Liver (tissue), 9 donors: Measurements from ENCODE around the gene DIP2A. TPM values are rescaled to one million over a fixed set of nuclear protein-coding genes. Genes with fewer than 3 reads are reported as not detected.

Experiments used
- DNase-seq: peaks from one replicate; pipeline ENCODE4 v3.0.0-alpha.2; 2017; ENCODE audit warnings: low spot score
- H3K27ac ChIP-seq, 2 donors: one replicate each; pipeline ENCODE4 v1.7.0; 2013; ENCODE audit warnings: inconsistent platforms in 2 of 2, low read length in 2 of 2, control low read depth in 1 of 2, low read depth in 1 of 2, mild to moderate bottlenecking in 1 of 2
- H3K27me3 ChIP-seq, 4 donors: one replicate each; pipeline versions ENCODE4 v1.6.1 to v1.7.0; 2013; ENCODE audit warnings: low read length in 3 of 4, inconsistent platforms in 1 of 4, mild to moderate bottlenecking in 1 of 4, moderate library complexity in 1 of 4; ENCODE audit not compliant: control insufficient read depth in 4 of 4, insufficient read depth in 4 of 4
- H3K36me3 ChIP-seq, 4 donors: one replicate each; pipeline versions ENCODE4 v1.6.1 to v1.7.0; 2013; ENCODE audit warnings: low read length in 3 of 4, mild to moderate bottlenecking in 3 of 4, low read depth in 1 of 4, moderate library complexity in 1 of 4; ENCODE audit not compliant: control insufficient read depth in 4 of 4, insufficient read depth in 3 of 4
- H3K4me1 ChIP-seq, 4 donors: one replicate each; pipeline versions ENCODE4 v1.6.1 to v1.7.0; 2013; ENCODE audit warnings: low read length in 3 of 4, mild to moderate bottlenecking in 3 of 4, moderate library complexity in 1 of 4; ENCODE audit not compliant: control insufficient read depth in 4 of 4, insufficient read depth in 4 of 4
- H3K4me3 ChIP-seq, 3 donors: one replicate each; pipeline versions ENCODE4 v1.6.1 to v1.7.0; 2013; ENCODE audit warnings: low read length in 3 of 3, control low read depth in 1 of 3, low read depth in 1 of 3, mild to moderate bottlenecking in 1 of 3
- H3K9ac ChIP-seq, 2 donors: one replicate each; pipeline ENCODE4 v1.7.0; 2013; ENCODE audit warnings: low read length in 2 of 2, mild to moderate bottlenecking in 2 of 2, moderate library complexity in 2 of 2, control low read depth in 1 of 2, low read depth in 1 of 2
- H3K9me3 ChIP-seq, 4 donors: one replicate each; pipeline versions ENCODE4 v1.6.1 to v1.7.0; 2013; ENCODE audit warnings: low read length in 3 of 4; ENCODE audit not compliant: control insufficient read depth in 4 of 4
- EGR1 ChIP-seq, 2 donors: IDR thresholded peaks; 2 replicates each; pipeline ENCODE4 v1.6.1; 2016 to 2018; ENCODE audit warnings: antibody characterized with exemption in 2 of 2, low read depth in 2 of 2
- FOXA1 ChIP-seq: IDR thresholded peaks from 2 replicates; pipeline ENCODE4 v1.6.1; 2016; ENCODE audit warnings: antibody characterized with exemption
- FOXA2 ChIP-seq: IDR thresholded peaks from 2 replicates; pipeline ENCODE4 v1.6.1; 2016; ENCODE audit warnings: antibody characterized with exemption
- GABPA ChIP-seq, 2 donors: IDR thresholded peaks in 1 of 2; conservative IDR thresholded peaks in 1 of 2; 2 replicates each; pipeline ENCODE4 v1.6.1; 2016; ENCODE audit warnings: antibody characterized with exemption in 2 of 2, mild to moderate bottlenecking in 1 of 2, moderate library complexity in 1 of 2
- HNF4A ChIP-seq, 2 donors: conservative IDR thresholded peaks; 2 replicates each; pipeline ENCODE4 v1.6.1; 2016; ENCODE audit warnings: antibody characterized with exemption in 2 of 2, mild to moderate bottlenecking in 2 of 2
- HNF4G ChIP-seq: IDR thresholded peaks from 2 replicates; pipeline ENCODE4 v1.6.1; 2016; ENCODE audit warnings: antibody characterized with exemption
- JUND ChIP-seq, 2 donors: IDR thresholded peaks; 2 replicates each; pipeline ENCODE4 v1.6.1; 2016; ENCODE audit warnings: antibody characterized with exemption in 2 of 2
- NR2F2 ChIP-seq: IDR thresholded peaks from 2 replicates; pipeline ENCODE4 v1.6.1; 2016; ENCODE audit warnings: antibody characterized with exemption
- RAD21 ChIP-seq, 2 donors: IDR thresholded peaks; 2 replicates each; pipeline ENCODE4 v1.6.1; 2016; ENCODE audit warnings: antibody characterized with exemption in 2 of 2, mild to moderate bottlenecking in 2 of 2
- RXRA ChIP-seq, 2 donors: IDR thresholded peaks; 2 replicates each; pipeline ENCODE4 v1.6.1; 2017 to 2018; ENCODE audit warnings: antibody characterized with exemption in 2 of 2, mild to moderate bottlenecking in 1 of 2
- SP1 ChIP-seq: IDR thresholded peaks from 2 replicates; pipeline ENCODE4 v1.6.1; 2018; ENCODE audit warnings: antibody characterized with exemption, mild to moderate bottlenecking
- TAF1 ChIP-seq: conservative IDR thresholded peaks from 2 replicates; pipeline ENCODE4 v1.6.1; 2016; ENCODE audit warnings: antibody characterized with exemption, mild to moderate bottlenecking
- YY1 ChIP-seq: IDR thresholded peaks from 2 replicates; pipeline ENCODE4 v1.6.1; 2016; ENCODE audit warnings: antibody characterized with exemption, mild to moderate bottlenecking
- WGBS: extraction: QIAGEN DNeasy Blood & Tissue Kit; methylation state at CpG from one replicate; pipeline ENCODE4 v1.1.7; 2013; 5-methylcytosine and 5-hydroxymethylcytosine counted together
- polyA plus RNA-seq, 2 donors: library from polyadenylated mRNA; stranded (reverse) in 1 of 2; unstranded in 1 of 2; fragments of 200-250 nt in 1 of 2; fragments of >200 nt in 1 of 2; fragmentation: Nextera tagmentation in 1 of 2; extraction: Ambion mirVana in 1 of 2; gene quantifications; one replicate each; pipeline versions ENCODE4 v1.2.1 to v1.2.3, GENCODE V29; 2013 to 2015
- total RNA-seq, 2 donors: library from RNA; depleted of rRNA; stranded (reverse); fragments of >200 nt; gene quantifications; one replicate each; pipeline ENCODE4 v1.2.3, GENCODE V29; 2014
- TF ChIP-seq, protein P1 (sequence below): fragments of 150-350 bp; IDR thresholded peaks from 2 replicates; pipeline ENCODE4 v1.5.1; 2017; ENCODE audit warnings: improper control_type of control experiment, low read depth, low read length; ENCODE audit not compliant: missing input control
- TF ChIP-seq, protein P2 (sequence below): IDR thresholded peaks from 2 replicates; pipeline ENCODE4 v1.6.1; 2016; ENCODE audit warnings: antibody characterized with exemption
- TF ChIP-seq, protein P3 (sequence below): IDR thresholded peaks from 2 replicates; pipeline ENCODE4 v1.6.1; 2016; ENCODE audit warnings: antibody characterized with exemption
- TF ChIP-seq, protein P4 (sequence below): IDR thresholded peaks from 2 replicates; pipeline ENCODE4 v1.6.1; 2016; ENCODE audit warnings: antibody characterized with exemption, mild to moderate bottlenecking
- TF ChIP-seq, protein P5 (sequence below): IDR thresholded peaks from 2 replicates; pipeline ENCODE4 v1.6.1; 2016; ENCODE audit warnings: antibody characterized with exemption
- donor health status: healthy.
- donor health status: healthy.
- donor health status: healthy.
- donor health status: healthy.
- donor health status: healthy.

Gene DIP2A
- total and polyA plus RNA-seq, 4 donors = 3.8 to 21.7 (median 7.5) TPM

DNA sequence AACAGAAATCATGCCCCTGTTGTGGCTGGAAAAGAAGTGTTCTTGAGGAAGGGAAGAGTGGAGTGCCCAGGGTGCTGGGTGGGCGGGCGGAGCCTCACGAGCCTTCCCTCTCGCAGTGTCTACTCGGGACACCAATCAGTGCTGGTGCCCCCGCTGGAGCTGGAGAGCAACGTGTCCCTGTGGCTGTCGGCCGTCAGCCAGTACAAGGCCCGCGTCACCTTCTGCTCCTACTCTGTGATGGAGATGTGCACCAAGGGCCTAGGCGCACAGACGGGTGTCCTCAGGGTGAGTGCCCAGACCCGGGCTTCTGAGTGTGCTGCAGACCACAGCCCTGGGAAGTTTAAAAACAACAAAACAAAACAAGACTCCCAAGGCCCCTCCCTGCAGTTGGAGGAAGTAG, 98.8 kb downstream of the DIP2A start:
- H3K4me1 ChIP-seq = no peaks in the 10 kb centered on the region
- H3K27me3 ChIP-seq = no peaks in the 10 kb centered on the region
- no peak overlapping the region for H3K4me3 ChIP-seq
- WGBS = 97% methylated on average over 14 of the region's 14 CpGs
- no peak overlapping the region for H3K27ac ChIP-seq
- TF ChIP-seq HNF4A (conservative IDR thresholded peaks at IDR 0.05) (no peak), HNF4G (no peak), EGR1 (IDR thresholded peaks at IDR 0.05; ENCODE audit: low read depth in 2 of 2) (no peak), TAF1 (no peak), SP1 (no peak), NR2F2 (no peak), GABPA (IDR thresholded peaks at IDR 0.05 in 1 of 2, conservative IDR thresholded peaks at IDR 0.05 in 1 of 2) (no peak), YY1 (no peak), RAD21 (IDR thresholded peaks at IDR 0.05) (no peak), RXRA (IDR thresholded peaks at IDR 0.05) (no peak), FOXA2 (no peak), FOXA1 (no peak), JUND (IDR thresholded peaks at IDR 0.05) (no peak)
- TF ChIP-seq, protein P1, sequence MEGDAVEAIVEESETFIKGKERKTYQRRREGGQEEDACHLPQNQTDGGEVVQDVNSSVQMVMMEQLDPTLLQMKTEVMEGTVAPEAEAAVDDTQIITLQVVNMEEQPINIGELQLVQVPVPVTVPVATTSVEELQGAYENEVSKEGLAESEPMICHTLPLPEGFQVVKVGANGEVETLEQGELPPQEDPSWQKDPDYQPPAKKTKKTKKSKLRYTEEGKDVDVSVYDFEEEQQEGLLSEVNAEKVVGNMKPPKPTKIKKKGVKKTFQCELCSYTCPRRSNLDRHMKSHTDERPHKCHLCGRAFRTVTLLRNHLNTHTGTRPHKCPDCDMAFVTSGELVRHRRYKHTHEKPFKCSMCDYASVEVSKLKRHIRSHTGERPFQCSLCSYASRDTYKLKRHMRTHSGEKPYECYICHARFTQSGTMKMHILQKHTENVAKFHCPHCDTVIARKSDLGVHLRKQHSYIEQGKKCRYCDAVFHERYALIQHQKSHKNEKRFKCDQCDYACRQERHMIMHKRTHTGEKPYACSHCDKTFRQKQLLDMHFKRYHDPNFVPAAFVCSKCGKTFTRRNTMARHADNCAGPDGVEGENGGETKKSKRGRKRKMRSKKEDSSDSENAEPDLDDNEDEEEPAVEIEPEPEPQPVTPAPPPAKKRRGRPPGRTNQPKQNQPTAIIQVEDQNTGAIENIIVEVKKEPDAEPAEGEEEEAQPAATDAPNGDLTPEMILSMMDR = no peak
- TF ChIP-seq, protein P2, sequence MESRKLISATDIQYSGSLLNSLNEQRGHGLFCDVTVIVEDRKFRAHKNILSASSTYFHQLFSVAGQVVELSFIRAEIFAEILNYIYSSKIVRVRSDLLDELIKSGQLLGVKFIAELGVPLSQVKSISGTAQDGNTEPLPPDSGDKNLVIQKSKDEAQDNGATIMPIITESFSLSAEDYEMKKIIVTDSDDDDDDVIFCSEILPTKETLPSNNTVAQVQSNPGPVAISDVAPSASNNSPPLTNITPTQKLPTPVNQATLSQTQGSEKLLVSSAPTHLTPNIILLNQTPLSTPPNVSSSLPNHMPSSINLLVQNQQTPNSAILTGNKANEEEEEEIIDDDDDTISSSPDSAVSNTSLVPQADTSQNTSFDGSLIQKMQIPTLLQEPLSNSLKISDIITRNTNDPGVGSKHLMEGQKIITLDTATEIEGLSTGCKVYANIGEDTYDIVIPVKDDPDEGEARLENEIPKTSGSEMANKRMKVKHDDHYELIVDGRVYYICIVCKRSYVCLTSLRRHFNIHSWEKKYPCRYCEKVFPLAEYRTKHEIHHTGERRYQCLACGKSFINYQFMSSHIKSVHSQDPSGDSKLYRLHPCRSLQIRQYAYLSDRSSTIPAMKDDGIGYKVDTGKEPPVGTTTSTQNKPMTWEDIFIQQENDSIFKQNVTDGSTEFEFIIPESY = no peak
- TF ChIP-seq, protein P3, sequence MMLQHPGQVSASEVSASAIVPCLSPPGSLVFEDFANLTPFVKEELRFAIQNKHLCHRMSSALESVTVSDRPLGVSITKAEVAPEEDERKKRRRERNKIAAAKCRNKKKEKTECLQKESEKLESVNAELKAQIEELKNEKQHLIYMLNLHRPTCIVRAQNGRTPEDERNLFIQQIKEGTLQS = no peak
- TF ChIP-seq, protein P4, sequence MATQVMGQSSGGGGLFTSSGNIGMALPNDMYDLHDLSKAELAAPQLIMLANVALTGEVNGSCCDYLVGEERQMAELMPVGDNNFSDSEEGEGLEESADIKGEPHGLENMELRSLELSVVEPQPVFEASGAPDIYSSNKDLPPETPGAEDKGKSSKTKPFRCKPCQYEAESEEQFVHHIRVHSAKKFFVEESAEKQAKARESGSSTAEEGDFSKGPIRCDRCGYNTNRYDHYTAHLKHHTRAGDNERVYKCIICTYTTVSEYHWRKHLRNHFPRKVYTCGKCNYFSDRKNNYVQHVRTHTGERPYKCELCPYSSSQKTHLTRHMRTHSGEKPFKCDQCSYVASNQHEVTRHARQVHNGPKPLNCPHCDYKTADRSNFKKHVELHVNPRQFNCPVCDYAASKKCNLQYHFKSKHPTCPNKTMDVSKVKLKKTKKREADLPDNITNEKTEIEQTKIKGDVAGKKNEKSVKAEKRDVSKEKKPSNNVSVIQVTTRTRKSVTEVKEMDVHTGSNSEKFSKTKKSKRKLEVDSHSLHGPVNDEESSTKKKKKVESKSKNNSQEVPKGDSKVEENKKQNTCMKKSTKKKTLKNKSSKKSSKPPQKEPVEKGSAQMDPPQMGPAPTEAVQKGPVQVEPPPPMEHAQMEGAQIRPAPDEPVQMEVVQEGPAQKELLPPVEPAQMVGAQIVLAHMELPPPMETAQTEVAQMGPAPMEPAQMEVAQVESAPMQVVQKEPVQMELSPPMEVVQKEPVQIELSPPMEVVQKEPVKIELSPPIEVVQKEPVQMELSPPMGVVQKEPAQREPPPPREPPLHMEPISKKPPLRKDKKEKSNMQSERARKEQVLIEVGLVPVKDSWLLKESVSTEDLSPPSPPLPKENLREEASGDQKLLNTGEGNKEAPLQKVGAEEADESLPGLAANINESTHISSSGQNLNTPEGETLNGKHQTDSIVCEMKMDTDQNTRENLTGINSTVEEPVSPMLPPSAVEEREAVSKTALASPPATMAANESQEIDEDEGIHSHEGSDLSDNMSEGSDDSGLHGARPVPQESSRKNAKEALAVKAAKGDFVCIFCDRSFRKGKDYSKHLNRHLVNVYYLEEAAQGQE = no peak
- TF ChIP-seq, protein P5, sequence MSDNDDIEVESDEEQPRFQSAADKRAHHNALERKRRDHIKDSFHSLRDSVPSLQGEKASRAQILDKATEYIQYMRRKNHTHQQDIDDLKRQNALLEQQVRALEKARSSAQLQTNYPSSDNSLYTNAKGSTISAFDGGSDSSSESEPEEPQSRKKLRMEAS = no peak
- H3K9me3 ChIP-seq = no peaks in the 10 kb centered on the region
- H3K9ac ChIP-seq = no peak overlapping the region
- peaks cover 1 to 70% (median 18%) of the 10 kb centered on the region in 4 donors for H3K36me3 ChIP-seq
- no peak for DNase-seq
